Lower lobe of right lung (tissue), 2 donors: ENCODE measurements around the gene STAG3. TPM values are rescaled to one million over a fixed set of nuclear protein-coding genes. Genes with fewer than 3 reads are reported as not detected.
"Not testable (repeated sequence)": the region's sequence is repeated elsewhere in the genome, so short reads cannot be mapped to it uniquely, and the experiment has no call there.

Source experiments
- ATAC-seq, 2 donors: fragments of 200-7000 bp; cut with Tn5 transposase; one replicate each; pipeline ENCODE4 v1.9.1; 2020 to 2022; ENCODE audit warnings: mild to moderate bottlenecking in 2 of 2, moderate library complexity in 2 of 2
- DNase-seq: peaks from one replicate; pipeline ENCODE4 v3.0.0-alpha.2; 2020
- H3K27ac ChIP-seq: fragments of 200-600 bp; one replicate; pipeline ENCODE4 v1.8.0; 2022
- H3K27me3 ChIP-seq: fragments of 200-600 bp; one replicate; pipeline ENCODE4 v1.8.0; 2022; ENCODE audit warnings: low read depth
- H3K36me3 ChIP-seq: fragments of 200-600 bp; one replicate; pipeline ENCODE4 v1.8.0; 2022; ENCODE audit warnings: mild to moderate bottlenecking
- H3K4me1 ChIP-seq: fragments of 200-600 bp; one replicate; pipeline ENCODE4 v1.8.0; 2022
- H3K4me3 ChIP-seq: fragments of 200-600 bp; one replicate; pipeline ENCODE4 v1.8.0; 2022; ENCODE audit warnings: mild to moderate bottlenecking
- H3K9me3 ChIP-seq: fragments of 200-600 bp; one replicate; pipeline ENCODE4 v1.8.0; 2022
- CTCF ChIP-seq: fragments of 200-600 bp; IDR thresholded peaks from one replicate; pipeline ENCODE4 v1.8.0; 2022; ENCODE audit warnings: antibody characterized with exemption, mild to moderate bottlenecking
- intact Hi-C: fragments of 100-400 bp; cut with DNase I; formaldehyde crosslinking; loops from one replicate; pipeline ENCODE4 v1.11.0; 2022
- total RNA-seq: library from RNA; stranded (reverse); fragmentation: NEBNext Ultra II Directional; extraction: Animal tissue kit (Norgen Biotek cat#: 25700); gene quantifications from one replicate; pipeline ENCODE4 v1.2.1, GENCODE V29; 2021
- donor health status: DM: no; HTN: yes; CAD: no; lungs with severe emphysema.

Gene STAG3
- total RNA-seq, 1 donor from 2014 or later, result 4.1 TPM

GRCh38 chr7:100219271-100219737 is 41.6 kb downstream of the STAG3 start:
- peak overlapping the region; percentile 11 for H3K4me3 ChIP-seq
- H3K4me1 ChIP-seq, result no peaks in the 10 kb centered on the region
- H3K9me3 ChIP-seq, result no peaks in the 10 kb centered on the region
- DNase-seq, result no peak
- peaks cover 4% of the 10 kb centered on the region for H3K36me3 ChIP-seq
- intact Hi-C loops, result no loop called here
- no peak for ATAC-seq
- H3K27me3 ChIP-seq, result no peaks in the 10 kb centered on the region
- H3K27ac ChIP-seq, result peak overlapping the region; percentile 58
- TF ChIP-seq CTCF, result no peak

GRCh38 chr7:100219801-100220585 is 42.3 kb downstream of the STAG3 start, which contains the start of gene PVRIG:
TSS of gene PVRIG (plus strand) at chr7:100219949. CDS start at chr7:100219971, 22 bp downstream.
- DNase-seq, intact Hi-C loops, H3K4me1 ChIP-seq, H3K9me3 ChIP-seq, H3K27me3 ChIP-seq, H3K36me3 ChIP-seq: not testable (repeated sequence)
- ATAC-seq, result peak; percentile 2 to 7
- Histone ChIP-seq H3K27ac (peak within 1 kb of the TSS; percentile 58), H3K4me3 (peak within 1 kb of the TSS; percentile 36)

GRCh38 chr7:100220586-100221230 is 43.0 kb downstream of the STAG3 start:
- Histone ChIP-seq H3K36me3 (peaks cover 4% of the 10 kb centered on the region), H3K9me3 (no peaks in the 10 kb centered on the region), H3K27ac (peak overlapping the region; percentile 58), H3K4me3 (peak overlapping the region; percentile 36), H3K4me1 (no peaks in the 10 kb centered on the region), H3K27me3 (no peaks in the 10 kb centered on the region)
- no peak for TF ChIP-seq CTCF
- intact Hi-C loops, result no loop called here
- DNase-seq (no peak), ATAC-seq (no peak)

GRCh38 chr7:100221231-100221718 is 43.6 kb downstream of the STAG3 start:
- H3K36me3 ChIP-seq, result peaks cover 4% of the 10 kb centered on the region
- no peak for TF ChIP-seq CTCF
- ATAC-seq (peak; percentile 24 to 53), DNase-seq (no peak)
- H3K4me1 ChIP-seq, result no peaks in the 10 kb centered on the region
- intact Hi-C loops, result no loop called here
- H3K4me3 ChIP-seq, result peak overlapping the region; percentile 36
- no peaks in the 10 kb centered on the region for H3K27me3 ChIP-seq
- peak overlapping the region; percentile 58 for H3K27ac ChIP-seq
- H3K9me3 ChIP-seq, result no peaks in the 10 kb centered on the region

DNA sequence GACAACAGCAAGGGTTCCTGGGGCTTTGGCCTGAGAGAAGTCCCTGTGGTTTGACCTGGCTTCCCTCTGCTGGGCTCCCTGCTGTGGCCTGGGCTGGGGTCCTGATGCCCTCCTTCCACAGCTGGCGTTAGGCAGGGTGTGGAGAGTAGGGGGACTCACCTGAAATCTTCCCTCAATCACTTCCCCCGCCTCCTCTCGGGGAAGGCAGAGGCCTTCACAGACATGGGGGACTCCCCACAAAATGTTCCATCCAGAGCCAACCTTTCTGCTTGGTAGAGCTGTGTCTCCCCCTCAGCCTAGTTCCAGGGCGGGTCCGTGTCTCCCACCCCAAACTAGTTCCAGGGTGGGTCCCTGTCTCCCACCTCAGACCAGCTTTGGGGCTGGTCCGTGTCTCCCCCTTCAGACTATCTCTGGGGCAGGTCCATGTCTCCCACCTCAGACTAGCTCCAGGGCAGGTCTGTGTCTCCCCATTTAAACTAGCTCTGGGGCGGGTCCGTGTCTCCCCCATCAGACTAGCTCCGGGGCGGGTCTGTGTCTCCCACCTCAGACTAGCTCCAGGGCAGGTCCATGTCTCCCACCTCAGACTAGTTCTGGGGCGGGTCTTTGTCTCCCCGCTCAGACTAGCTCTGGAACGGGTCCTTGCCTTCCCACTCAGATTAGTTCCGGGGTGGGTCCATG is 44.2 kb downstream of the STAG3 start:
- no peak for TF ChIP-seq CTCF
- peak overlapping the region; percentile 11 for H3K4me3 ChIP-seq

More for the DNA sequence above, 44.2 kb downstream of the STAG3 start:
- peaks cover 4% of the 10 kb centered on the region for H3K36me3 ChIP-seq
- H3K27ac ChIP-seq, result peak overlapping the region; percentile 46
- no peak for ATAC-seq
- no peak for DNase-seq
- intact Hi-C loops, result no loop called here
- H3K27me3 ChIP-seq, result no peaks in the 10 kb centered on the region
- no peaks in the 10 kb centered on the region for H3K9me3 ChIP-seq
- no peaks in the 10 kb centered on the region for H3K4me1 ChIP-seq
